ENCODE data around the gene OOEP.

Gene OOEP

GRCh38 chr6:73368675-73369074, 1.0 kb downstream of the OOEP start:
- no peaks in the 10 kb centered on the region; the same call in 1 of the 2 replicates for H3K9me3 ChIP-seq (ENCODE audit: insufficient read depth, low read depth, low read length)
- H4K20me1 ChIP-seq (ENCODE audit: insufficient read depth, low read length, poor library complexity, severe bottlenecking) = no peaks in the 10 kb centered on the region
- H3K27me3 ChIP-seq (ENCODE audit: insufficient read depth, low read length, poor library complexity, severe bottlenecking) = no peaks in the 10 kb centered on the region
- no peaks in the 10 kb centered on the region for H3F3A ChIP-seq (ENCODE audit: low read depth)
- TF ChIP-seq EZH2phosphoT487 (IDR thresholded peaks at IDR 0.05; ENCODE audit: borderline replicate concordance) = no peak
- no peak for TF ChIP-seq CTCF (conservative IDR thresholded peaks at IDR 0.05; ENCODE audit: low read length)
- no peaks in the 10 kb centered on the region for H3K79me2 ChIP-seq (ENCODE audit: insufficient read depth, low read length)
- no peaks in the 10 kb centered on the region for H3K4me1 ChIP-seq (ENCODE audit: insufficient read depth, low read length, poor library complexity, severe bottlenecking)
- H3K36me3 ChIP-seq (ENCODE audit: insufficient read depth, low read length) = no peaks in the 10 kb centered on the region
- no peak overlapping the region for H3K4me2 ChIP-seq (ENCODE audit: low read depth, low read length, poor library complexity, severe bottlenecking)
- no peak overlapping the region for H2AFZ ChIP-seq (ENCODE audit: low read length)
- H3K9ac ChIP-seq (ENCODE audit: low read depth, low read length, poor library complexity, severe bottlenecking) = no peak overlapping the region
- no peaks in the 10 kb centered on the region for H3K9me2 ChIP-seq (replicated peaks; ENCODE audit: low read depth, low read length)
- H3K4me3 ChIP-seq (ENCODE audit: low read length, poor library complexity, severe bottlenecking) = no peak overlapping the region

GRCh38 chr6:73367761-73368355, 1.8 kb downstream of the OOEP start:
- Histone ChIP-seq H3K36me3 (ENCODE audit: insufficient read depth, low read length) (no peaks in the 10 kb centered on the region), H2AFZ (ENCODE audit: low read length) (no peak overlapping the region), H3K9me3 (ENCODE audit: insufficient read depth, low read depth, low read length) (no peaks in the 10 kb centered on the region; the same call in 1 of the 2 replicates), H3K9me2 (replicated peaks; ENCODE audit: low read depth, low read length) (no peaks in the 10 kb centered on the region), H4K20me1 (ENCODE audit: insufficient read depth, low read length, poor library complexity, severe bottlenecking) (no peaks in the 10 kb centered on the region), H3K79me2 (ENCODE audit: insufficient read depth, low read length) (no peaks in the 10 kb centered on the region), H3F3A (ENCODE audit: low read depth) (no peaks in the 10 kb centered on the region), H3K4me2 (ENCODE audit: low read depth, low read length, poor library complexity, severe bottlenecking) (no peak overlapping the region), H3K4me3 (ENCODE audit: low read length, poor library complexity, severe bottlenecking) (no peak overlapping the region), H3K4me1 (ENCODE audit: insufficient read depth, low read length, poor library complexity, severe bottlenecking) (no peaks in the 10 kb centered on the region), H3K9ac (ENCODE audit: low read depth, low read length, poor library complexity, severe bottlenecking) (no peak overlapping the region), H3K27me3 (ENCODE audit: insufficient read depth, low read length, poor library complexity, severe bottlenecking) (no peaks in the 10 kb centered on the region)
- no peak for TF ChIP-seq CTCF (conservative IDR thresholded peaks at IDR 0.05; ENCODE audit: low read length)
- no peak for TF ChIP-seq EZH2phosphoT487 (IDR thresholded peaks at IDR 0.05; ENCODE audit: borderline replicate concordance)

- TF ChIP-seq CTCF (conservative IDR thresholded peaks at IDR 0.05; ENCODE audit: low read length) = no peak
- no peak for TF ChIP-seq EZH2phosphoT487 (IDR thresholded peaks at IDR 0.05; ENCODE audit: borderline replicate concordance)
- Histone ChIP-seq H3K9me2 (replicated peaks; ENCODE audit: low read depth, low read length) (no peaks in the 10 kb centered on the region), H3K9ac (ENCODE audit: low read depth, low read length, poor library complexity, severe bottlenecking) (no peak overlapping the region), H4K20me1 (ENCODE audit: insufficient read depth, low read length, poor library complexity, severe bottlenecking) (no peaks in the 10 kb centered on the region), H3K36me3 (ENCODE audit: insufficient read depth, low read length) (no peaks in the 10 kb centered on the region), H3K4me2 (ENCODE audit: low read depth, low read length, poor library complexity, severe bottlenecking) (no peak overlapping the region), H3K9me3 (ENCODE audit: insufficient read depth, low read depth, low read length) (no peaks in the 10 kb centered on the region), H3K4me3 (ENCODE audit: low read length, poor library complexity, severe bottlenecking) (no peak overlapping the region), H2AFZ (ENCODE audit: low read length) (no peak overlapping the region), H3F3A (ENCODE audit: low read depth) (no peaks in the 10 kb centered on the region), H3K79me2 (ENCODE audit: insufficient read depth, low read length) (no peaks in the 10 kb centered on the region), H3K4me1 (ENCODE audit: insufficient read depth, low read length, poor library complexity, severe bottlenecking) (no peaks in the 10 kb centered on the region), H3K27me3 (ENCODE audit: insufficient read depth, low read length, poor library complexity, severe bottlenecking) (no peaks in the 10 kb centered on the region)
Measured at GRCh38 chr6:73364549-73364948, 5.1 kb downstream of the OOEP start.

Measured in Loucy (cell line).